Measurements from ENCODE around the gene SLC4A1AP. TPM values are rescaled to one million over a fixed set of nuclear protein-coding genes. Genes with fewer than 3 reads are reported as not detected.

The SLC4A1AP gene
- total and polyA plus RNA-seq, 9 of the 15 experiments (the other 6 are each of a cell fraction or from before 2014, with no cell fraction given): 8.1 to 40.5 (median 35.3) TPM

GRCh38 chr2:27715318-27716210, 51.9 kb downstream of the SLC4A1AP start:
- peak in 2 of 4 experiments; percentile 43 to 46 for DNase-seq (ENCODE audit: extremely low read depth in 1 of 4, low spot score in 3 of 4)
- Histone ChIP-seq H3K27ac (ENCODE audit: extremely low read depth, low read depth, low read length) (no peak overlapping the region), H3K4me3 (no peak overlapping the region), H3K36me3 (ENCODE audit: control insufficient read depth, insufficient read depth, low read length) (no peaks in the 10 kb centered on the region), H3K27me3 (ENCODE audit: control insufficient read depth in 2 of 2, insufficient read depth in 2 of 2, low read length in 2 of 2) (peaks cover 20 to 43% of the 10 kb centered on the region in 2 experiments), H2AFZ (ENCODE audit: low read depth, low read length) (no peak overlapping the region), H4K20me1 (replicated peaks; ENCODE audit: control insufficient read depth, insufficient read depth, low read length) (no peaks in the 10 kb centered on the region), H3K79me2 (ENCODE audit: control insufficient read depth, insufficient read depth, low read length) (no peaks in the 10 kb centered on the region), H3K9ac (ENCODE audit: insufficient read depth in 1 of 2, low read depth in 2 of 2, low read length in 2 of 2) (no peak overlapping the region; a peak in 1 of 4 replicates), H3K9me3 (replicated peaks; ENCODE audit: control insufficient read depth, insufficient read depth, low read depth, low read length) (no peaks in the 10 kb centered on the region), H3K4me2 (ENCODE audit: insufficient read depth, low read length) (no peak overlapping the region), H3K9me1 (ENCODE audit: control insufficient read depth, insufficient read depth, low read length) (no peaks in the 10 kb centered on the region), H3K4me1 (replicated peaks in 1 of 2; ENCODE audit: control insufficient read depth in 2 of 2, insufficient read depth in 2 of 2, low read length in 2 of 2) (peaks cover 0 to 13% of the 10 kb centered on the region in 2 experiments; a peak in 3 of 5 replicates)
- intact Hi-C loops (cut with micrococcal nuclease) (no loop called here), in situ Hi-C loops (cut with MboI) (no loop called here)
- FAIRE-seq: no peak
- POLR2A ChIA-PET: no interaction called here
- 28% methylated on average over 21 of the region's 51 CpGs for WGBS (ENCODE audit: insufficient coverage, low coverage, missing lambda C conversion rate)
- no TSS peak for BruUV-seq (replicated peaks)
- CTCF ChIA-PET (ENCODE audit: low intra/inter-chr PET ratio): no interaction called here
- no peak; the same call in 2 of the 3 replicates for ATAC-seq
- TF ChIP-seq RERE (CRISPR knock-in tag; IDR thresholded peaks at IDR 0.05; ENCODE audit: borderline replicate concordance) (no peak), ZNF507 (tag; conservative IDR thresholded peaks at IDR 0.05) (no peak), SIX5 (IDR thresholded peaks at IDR 0.05; ENCODE audit: borderline replicate concordance in 1 of 2, insufficient read depth in 1 of 2, low read depth in 1 of 2, low read length in 2 of 2) (no peak), PYGO2 (tag; IDR thresholded peaks at IDR 0.05) (no peak), ZNF592 (IDR thresholded peaks at IDR 0.05) (no peak), SAP30 (IDR thresholded peaks at IDR 0.05; ENCODE audit: borderline replicate concordance, insufficient read depth, low read depth, low read length, poor library complexity, severe bottlenecking) (no peak), HNRNPK (IDR thresholded peaks at IDR 0.05; ENCODE audit: low read depth, low read length, poor library complexity, severe bottlenecking) (peak; percentile 69), NFIX (CRISPR knock-in tag; IDR thresholded peaks at IDR 0.05; ENCODE audit: low read depth) (no peak)
- TF ChIP-seq, protein P1, sequence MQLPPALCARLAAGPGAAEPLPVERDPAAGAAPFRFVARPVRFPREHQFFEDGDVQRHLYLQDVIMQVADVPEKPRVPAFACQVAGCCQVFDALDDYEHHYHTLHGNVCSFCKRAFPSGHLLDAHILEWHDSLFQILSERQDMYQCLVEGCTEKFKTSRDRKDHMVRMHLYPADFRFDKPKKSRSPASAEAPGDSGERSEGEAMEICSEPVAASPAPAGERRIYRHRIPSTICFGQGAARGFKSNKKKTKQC (CRISPR knock-in tag; IDR thresholded peaks at IDR 0.05): no peak
